Endothelial cell of umbilical vein (primary cell): Measurements from ENCODE around the gene DTD1. TPM values are rescaled to one million over a fixed set of nuclear protein-coding genes. Genes with fewer than 3 reads are reported as not detected.

Source experiments
- BruUV-seq: library from RNA; stranded (reverse); fragments of 400-500 nt; replicated peaks from 2 replicates; lab custom pipeline; 2021; lab: Mats Ljungman, UMichigan
- CTCF ChIA-PET: fragments of 300-600, 350-600 bp; sonication (Branson Sonifier 250); formaldehyde crosslinking; loops from one replicate; lab custom pipeline; 2021; ENCODE audit warnings: antibody characterized with exemption, inconsistent platforms; lab: Charles Lee
- POLR2A ChIA-PET: fragments of 300-600, 350-600 bp; sonication (Branson Sonifier 250); formaldehyde crosslinking; loops from one replicate; lab custom pipeline; 2021; ENCODE audit warnings: antibody characterized with exemption, inconsistent platforms; lab: Charles Lee
- DNase-seq: peaks from one replicate; pipeline ENCODE4 v3.0.0-alpha.2; 2011; ENCODE audit warnings: low read depth, low spot score
- FAIRE-seq: peaks from 2 replicates; lab custom pipeline; 2011; peaks lifted over from hg19 to GRCh38; lab: Jason Lieb, UNC
- H2AFZ ChIP-seq: 2 replicates; pipeline ENCODE4 v1.6.0; 2012; ENCODE audit warnings: low read depth, low read length, control low read depth, inconsistent platforms
- H3K27ac ChIP-seq: 2 replicates; pipeline ENCODE4 v1.5.1; 2011; ENCODE audit warnings: low read depth, mild to moderate bottlenecking, control low read depth, low read length, moderate library complexity; ENCODE audit not compliant: insufficient read depth
- H3K27me3 ChIP-seq, 2 experiments: 2 replicates each; pipeline versions ENCODE4 v1.6.0 to v1.6.1; 2011; ENCODE audit warnings: low read length in 2 of 2, mixed read lengths in 1 of 2; ENCODE audit not compliant: control insufficient read depth in 2 of 2, insufficient read depth in 2 of 2
- H3K36me3 ChIP-seq, 2 experiments: 2 replicates in 1 of 2; 3 replicates in 1 of 2; pipeline ENCODE4 v1.5.1; 2011; ENCODE audit warnings: low read length in 2 of 2, mild to moderate bottlenecking in 1 of 2, moderate library complexity in 1 of 2; ENCODE audit not compliant: control insufficient read depth in 2 of 2, insufficient read depth in 2 of 2; ENCODE audit errors: extremely low read depth in 1 of 2
- H3K4me1 ChIP-seq: 3 replicates; pipeline ENCODE4 v1.5.1; 2011; ENCODE audit warnings: mild to moderate bottlenecking, low read length; ENCODE audit not compliant: control insufficient read depth, insufficient read depth; ENCODE audit errors: extremely low read depth
- H3K4me2 ChIP-seq: 2 replicates; pipeline ENCODE4 v1.6.1; 2011; ENCODE audit warnings: low read length, control low read depth, mixed read lengths; ENCODE audit not compliant: insufficient read depth
- H3K4me3 ChIP-seq, 3 experiments: fragments of 200-600 bp in 1 of 3; sonication (generic), shearing (Covaris generic) in 1 of 3; replicated peaks in 1 of 3; 2 replicates each; pipeline ENCODE4 v1.5.1; 2011 to 2016; ENCODE audit warnings: control low read depth in 3 of 3, low read length in 3 of 3, mild to moderate bottlenecking in 2 of 3, inconsistent platforms in 1 of 3, low read depth in 1 of 3, moderate library complexity in 1 of 3; ENCODE audit not compliant: insufficient read depth in 1 of 3
- H3K79me2 ChIP-seq: 2 replicates; pipeline ENCODE4 v1.6.0; 2012; ENCODE audit warnings: low read length, inconsistent platforms; ENCODE audit not compliant: control insufficient read depth, insufficient read depth
- H3K9ac ChIP-seq: replicated peaks from 2 replicates; pipeline ENCODE3; 2011; ENCODE audit warnings: low read length, control low read depth; ENCODE audit not compliant: insufficient read depth; ENCODE audit errors: extremely low read depth
- H3K9me1 ChIP-seq: replicated peaks from 3 replicates; pipeline ENCODE4 v1.6.0; 2011; ENCODE audit warnings: mild to moderate bottlenecking, low read length; ENCODE audit not compliant: control insufficient read depth, insufficient read depth; ENCODE audit errors: extremely low read depth
- H3K9me3 ChIP-seq: replicated peaks from 2 replicates; pipeline ENCODE4 v1.5.1; 2012; ENCODE audit warnings: low read length, inconsistent platforms; ENCODE audit not compliant: control insufficient read depth, insufficient read depth
- H4K20me1 ChIP-seq: replicated peaks from 2 replicates; pipeline ENCODE3; 2011; ENCODE audit warnings: mild to moderate bottlenecking, low read length; ENCODE audit not compliant: control insufficient read depth, insufficient read depth; ENCODE audit errors: extremely low read depth
- EZH2 ChIP-seq: IDR thresholded peaks from 2 replicates; pipeline ENCODE4 v1.6.1; 2012; ENCODE audit warnings: borderline replicate concordance, low read depth, mild to moderate bottlenecking, moderate library complexity, low read length, inconsistent platforms; ENCODE audit not compliant: severe bottlenecking
- FOS ChIP-seq: IDR thresholded peaks from 2 replicates; pipeline ENCODE4 v1.6.1; 2011; ENCODE audit warnings: mild to moderate bottlenecking, low read length, moderate library complexity, borderline replicate concordance; ENCODE audit not compliant: insufficient read depth
- GATA2 ChIP-seq: IDR thresholded peaks from 2 replicates; pipeline ENCODE4 v1.7.0; 2011; ENCODE audit warnings: low read depth, mild to moderate bottlenecking, moderate library complexity, mixed read lengths, low read length; ENCODE audit not compliant: insufficient read length, insufficient read depth
- JUN ChIP-seq: IDR thresholded peaks from 2 replicates; pipeline ENCODE4 v1.6.1; 2011; ENCODE audit warnings: borderline replicate concordance, low read depth; ENCODE audit not compliant: insufficient read length, insufficient read depth
- MYC ChIP-seq: IDR thresholded peaks from one replicate; pipeline ENCODE4 v1.6.1; 2011; ENCODE audit warnings: mild to moderate bottlenecking, low read depth, low read length
- POLR2A ChIP-seq: IDR thresholded peaks from 2 replicates; pipeline ENCODE4 v1.6.1; 2012; ENCODE audit warnings: low read depth, mild to moderate bottlenecking, control low read depth, low read length
- POLR2AphosphoS5 ChIP-seq: IDR thresholded peaks from 2 replicates; pipeline ENCODE4 v1.6.1; 2012; ENCODE audit warnings: low read depth, mild to moderate bottlenecking, control low read depth, low read length, moderate library complexity; ENCODE audit not compliant: insufficient read depth
- dilution Hi-C: fragments of 300-500 bp; cut with MboI; formaldehyde crosslinking; loops from one replicate; pipeline ENCODE4 v1.15.0; 2019; ENCODE audit warnings: low sequenced_read_pairs; ENCODE audit not compliant: extremely low pct_ligation_motif_present
- intact Hi-C: fragments of 100-400 bp; cut with micrococcal nuclease; formaldehyde crosslinking; loops from one replicate; pipeline ENCODE4 v1.10.0; 2022
- polyA plus RNA-seq, 4 experiments: library from polyadenylated mRNA; depleted of rRNA in 3 of 4; stranded (reverse) in 3 of 4; unstranded in 1 of 4; fragments of >200 nt; gene quantifications; 2 replicates each; pipeline versions ENCODE4 v1.2.1 to v1.2.3, GENCODE V29; 2011 to 2012; ENCODE audit warnings: missing spikeins in 1 of 4
- total RNA-seq: library from RNA; stranded (reverse); gene quantifications from 2 replicates; pipeline ENCODE4 v1.2.3, GENCODE V29; 2021
- TF ChIP-seq, protein P1 (sequence below): IDR thresholded peaks from 2 replicates; pipeline ENCODE4 v1.6.1; 2011; ENCODE audit not compliant: insufficient read depth, insufficient read length
- TF ChIP-seq, protein P2 (sequence below), 2 donors: IDR thresholded peaks; 1 replicate in 1 of 2; 2 replicates in 1 of 2; pipeline ENCODE4 v1.5.1; 2011; ENCODE audit warnings: low read length in 2 of 2, mild to moderate bottlenecking in 2 of 2, moderate library complexity in 2 of 2, control low read depth in 1 of 2, inconsistent platforms in 1 of 2, low read depth in 1 of 2; ENCODE audit not compliant: insufficient read depth in 1 of 2; ENCODE audit errors: extremely low read depth in 1 of 2

Gene DTD1
- total and polyA plus RNA-seq, 2 donors (not counting 3 experiments of a cell fraction or from before 2014, with no cell fraction given), result 48.2 to 50.8 TPM

- Histone ChIP-seq H3K4me2 (no peak overlapping the region), H3K4me1 (no peaks in the 10 kb centered on the region), H4K20me1 (no peaks in the 10 kb centered on the region), H3K9me1 (no peaks in the 10 kb centered on the region), H3K9me3 (no peaks in the 10 kb centered on the region), H3K36me3 (no peaks in the 10 kb centered on the region), H3K4me3 (no peak overlapping the region), H2AFZ (no peak overlapping the region), H3K27me3 (no peaks in the 10 kb centered on the region), H3K9ac (no peak overlapping the region), H3K27ac (no peak overlapping the region), H3K79me2 (no peaks in the 10 kb centered on the region)
- FAIRE-seq, result no peak
- intact Hi-C loops (no loop called here), dilution Hi-C loops (no loop called here)
- TF ChIP-seq POLR2AphosphoS5 (no peak), POLR2A (no peak)
- no TSS peak for BruUV-seq
- ChIA-PET CTCF (interaction anchor here (1.4 kb wide), 1 partner anchor 119 kb away, joined by 3 read pairs; no protein-coding TSS in a partner anchor), POLR2A (no interaction called here)
- no peak for DNase-seq
Observed at GRCh38 chr20:18750735-18751134, 162.9 kb downstream of the DTD1 start.

DNA sequence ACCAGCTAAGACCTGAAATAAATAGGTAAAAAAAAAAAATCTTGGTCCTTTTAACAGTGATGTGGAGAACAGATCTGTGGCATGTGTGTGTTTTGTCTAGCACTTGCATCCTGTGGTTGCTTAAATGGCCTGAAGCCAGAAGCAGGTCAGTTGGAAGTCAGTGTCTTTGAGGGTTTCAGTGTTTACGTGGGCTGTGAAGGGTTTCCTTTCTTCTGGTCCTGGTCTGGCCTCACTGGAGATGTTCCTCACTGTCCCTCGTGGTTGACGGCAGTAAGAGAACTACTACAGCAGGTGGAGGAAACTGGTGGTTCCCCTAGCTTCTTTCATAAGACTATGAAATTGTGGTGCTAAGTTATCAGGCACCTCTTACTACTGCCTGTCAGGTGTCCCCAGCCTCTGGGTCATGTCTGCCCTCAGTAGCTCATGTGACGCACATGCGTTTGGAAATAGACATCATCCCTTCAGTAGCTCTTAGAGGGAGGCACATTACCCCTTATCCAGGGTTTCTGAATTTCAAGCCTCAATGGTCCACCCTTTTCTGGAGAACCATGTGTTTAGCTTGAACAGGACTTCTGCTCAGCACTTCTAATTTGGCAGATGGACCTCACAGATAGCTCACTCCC is 166.3 kb downstream of the DTD1 start:
- H3K36me3 ChIP-seq, result no peaks in the 10 kb centered on the region
- POLR2A ChIA-PET, result no interaction called here
- no peak overlapping the region for H3K9ac ChIP-seq
- H3K27me3 ChIP-seq, result no peaks in the 10 kb centered on the region
- no peak for FAIRE-seq
- H3K27ac ChIP-seq, result no peak overlapping the region
- H3K9me1 ChIP-seq, result no peaks in the 10 kb centered on the region
- dilution Hi-C loops, result no loop called here
- no peaks in the 10 kb centered on the region for H3K9me3 ChIP-seq
- no peak overlapping the region for H3K4me2 ChIP-seq
- BruUV-seq, result no TSS peak
- no peak for DNase-seq
- TF ChIP-seq, protein P1, sequence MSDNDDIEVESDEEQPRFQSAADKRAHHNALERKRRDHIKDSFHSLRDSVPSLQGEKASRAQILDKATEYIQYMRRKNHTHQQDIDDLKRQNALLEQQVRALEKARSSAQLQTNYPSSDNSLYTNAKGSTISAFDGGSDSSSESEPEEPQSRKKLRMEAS, result no peak
- TF ChIP-seq POLR2AphosphoS5 (no peak), JUN (no peak), MYC (no peak), GATA2 (no peak), EZH2 (no peak), FOS (no peak), POLR2A (no peak)
- TF ChIP-seq, protein P2, sequence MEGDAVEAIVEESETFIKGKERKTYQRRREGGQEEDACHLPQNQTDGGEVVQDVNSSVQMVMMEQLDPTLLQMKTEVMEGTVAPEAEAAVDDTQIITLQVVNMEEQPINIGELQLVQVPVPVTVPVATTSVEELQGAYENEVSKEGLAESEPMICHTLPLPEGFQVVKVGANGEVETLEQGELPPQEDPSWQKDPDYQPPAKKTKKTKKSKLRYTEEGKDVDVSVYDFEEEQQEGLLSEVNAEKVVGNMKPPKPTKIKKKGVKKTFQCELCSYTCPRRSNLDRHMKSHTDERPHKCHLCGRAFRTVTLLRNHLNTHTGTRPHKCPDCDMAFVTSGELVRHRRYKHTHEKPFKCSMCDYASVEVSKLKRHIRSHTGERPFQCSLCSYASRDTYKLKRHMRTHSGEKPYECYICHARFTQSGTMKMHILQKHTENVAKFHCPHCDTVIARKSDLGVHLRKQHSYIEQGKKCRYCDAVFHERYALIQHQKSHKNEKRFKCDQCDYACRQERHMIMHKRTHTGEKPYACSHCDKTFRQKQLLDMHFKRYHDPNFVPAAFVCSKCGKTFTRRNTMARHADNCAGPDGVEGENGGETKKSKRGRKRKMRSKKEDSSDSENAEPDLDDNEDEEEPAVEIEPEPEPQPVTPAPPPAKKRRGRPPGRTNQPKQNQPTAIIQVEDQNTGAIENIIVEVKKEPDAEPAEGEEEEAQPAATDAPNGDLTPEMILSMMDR (IDR thresholded peaks at IDR 0.05; ENCODE audit: extremely low read depth in 1 of 2, insufficient read depth in 1 of 2, low read depth in 1 of 2, low read length in 2 of 2), result no peak
- no peaks in the 10 kb centered on the region for H3K79me2 ChIP-seq
- no peaks in the 10 kb centered on the region for H4K20me1 ChIP-seq
- CTCF ChIA-PET, result interaction anchor here (1.3 to 1.4 kb wide), 2 partner anchors 10 to 14 kb away, joined by 4 read pairs; no protein-coding TSS in a partner anchor
- intact Hi-C loops, result no loop called here
- no peaks in the 10 kb centered on the region for H3K4me1 ChIP-seq
- no peak overlapping the region for H3K4me3 ChIP-seq
- no peak overlapping the region for H2AFZ ChIP-seq
